H1 (cell line): Measurements from ENCODE around the gene CAPS. TPM values are rescaled to one million over a fixed set of nuclear protein-coding genes. Genes with fewer than 3 reads are reported as not detected.

ENCODE experiments used
- CBX5 ChIP-seq: fragments of 300-800, 300-1000 bp; sonication (generic); IDR thresholded peaks from 2 replicates; pipeline ENCODE4 v1.7.1; 2016; ENCODE audit warnings: antibody characterized with exemption, low read length, low read depth
- EZH2 ChIP-seq: fragments of 200-600 bp; sonication (generic); IDR thresholded peaks from 2 replicates; pipeline ENCODE4 v1.7.1; 2012; ENCODE audit warnings: low read depth, mild to moderate bottlenecking, moderate library complexity, low read length, inconsistent platforms; ENCODE audit not compliant: severe bottlenecking
- FOSL1 ChIP-seq: IDR thresholded peaks from 2 replicates; pipeline ENCODE4 v1.6.1; 2011; ENCODE audit warnings: mild to moderate bottlenecking, low read depth, low read length, moderate library complexity; ENCODE audit not compliant: insufficient read depth
- GTF2F1 ChIP-seq: IDR thresholded peaks from 2 replicates; pipeline ENCODE4 v1.6.1; 2012; ENCODE audit warnings: low read depth, low read length, improper control_type of control experiment, borderline replicate concordance
- JUND ChIP-seq: IDR thresholded peaks from 2 replicates; pipeline ENCODE4 v1.6.1; 2011; ENCODE audit warnings: mild to moderate bottlenecking, improper control_type of control experiment, low read length
- POU5F1 ChIP-seq: IDR thresholded peaks from 2 replicates; pipeline ENCODE4 v1.6.1; 2011; ENCODE audit warnings: low read depth, mild to moderate bottlenecking, low read length, moderate library complexity
- RXRA ChIP-seq: IDR thresholded peaks from 2 replicates; pipeline ENCODE4 v1.6.1; 2011; ENCODE audit warnings: low read depth, mild to moderate bottlenecking, low read length, moderate library complexity; ENCODE audit not compliant: insufficient read depth
- TCF12 ChIP-seq: IDR thresholded peaks from 2 replicates; pipeline ENCODE4 v1.6.1; 2011; ENCODE audit warnings: low read depth, mild to moderate bottlenecking, low read length
- polyA plus RNA-seq, 7 experiments: library from polyadenylated mRNA; depleted of rRNA in 3 of 7; stranded (reverse) in 5 of 7; unstranded in 2 of 7; fragments of >200 nt in 5 of 7; fragments of 200-250 nt in 2 of 7; gene quantifications; 1 replicate in 5 of 7; 2 replicates in 1 of 7; 4 replicates in 1 of 7; pipeline versions ENCODE4 v1.2.1 to v1.2.3, GENCODE V29; 2011 to 2013; ENCODE audit warnings: missing spikeins in 2 of 7, mixed read lengths in 2 of 7
- total RNA-seq: library from RNA; stranded (reverse); fragmentation: NEBNext Ultra II Directional; extraction: Animal tissue kit (Norgen Biotek cat#: 25700); gene quantifications from 2 replicates; pipeline ENCODE4 v1.2.1, GENCODE V29; 2021

CAPS gene
- total and polyA plus RNA-seq, 2 of the 8 experiments (the other 6 are each of a cell fraction or from before 2014, with no cell fraction given) = 2.1 to 2.4 TPM

- no peak for TF ChIP-seq CBX5
- TF ChIP-seq POU5F1 = no peak
- no peak for TF ChIP-seq RXRA
- no peak for TF ChIP-seq TCF12
- no peak for TF ChIP-seq EZH2
- TF ChIP-seq JUND = no peak
- TF ChIP-seq FOSL1 = no peak
- no peak for TF ChIP-seq GTF2F1
- TF ChIP-seq, all 59 proteins: peak for 0
These were observed 14.1 kb upstream of the CAPS start (continued) for GRCh38 chr19:5899728-5900526.
